Lower leg skin (tissue), 4 donors: ENCODE results near the gene DISP2. TPM values are rescaled to one million over a fixed set of nuclear protein-coding genes. Genes with fewer than 3 reads are reported as not detected.

Source experiments
- DNase-seq, 2 donors: peaks; one replicate each; pipeline ENCODE4 v3.0.0-alpha.2; 2019; ENCODE audit warnings: low spot score in 2 of 2
- H3K4me3 ChIP-seq: fragments of 200-600 bp; sonication (generic); 2 replicates; pipeline ENCODE4 v1.5.1; 2017; ENCODE audit warnings: mild to moderate bottlenecking, low read depth; ENCODE audit not compliant: poor library complexity, severe bottlenecking
- CTCF ChIP-seq, 3 donors: fragments of 450-650 bp; IDR thresholded peaks; one replicate each; pipeline ENCODE4 v1.5.1; 2016; ENCODE audit warnings: antibody characterized with exemption in 3 of 3, mild to moderate bottlenecking in 3 of 3, moderate library complexity in 2 of 3
- POLR2A ChIP-seq, 2 donors: fragments of 450-650 bp; IDR thresholded peaks; one replicate each; pipeline ENCODE4 v1.6.1; 2016 to 2017; ENCODE audit warnings: antibody characterized with exemption in 2 of 2, mild to moderate bottlenecking in 1 of 2, moderate library complexity in 1 of 2
- WGBS, 2 donors: methylation state at CpG; one replicate each; pipeline ENCODE4 v1.1.5; 2018; 5-methylcytosine and 5-hydroxymethylcytosine counted together
- intact Hi-C: fragments of 100-400 bp; cut with DNase I; formaldehyde crosslinking; loops from one replicate; pipeline ENCODE4 v1.15.0; 2023; ENCODE audit warnings: low total_unique reads
- total RNA-seq, 4 donors: library from RNA; depleted of rRNA; stranded (reverse); fragments of >200 nt; gene quantifications; one replicate each; pipeline ENCODE4 v1.1.0, GENCODE V29; 2016

Gene DISP2
- total RNA-seq, 4 donors from 2014 or later, result 0.05 to 0.08 (median 0.06) TPM; not detected in 1

- no peak for TF ChIP-seq POLR2A (IDR thresholded peaks at IDR 0.05)
- no peak for TF ChIP-seq CTCF (IDR thresholded peaks at IDR 0.05)
- WGBS, 2 donors, result 96 to 97% methylated on average over 5 of the region's 5 CpGs
- H3K4me3 ChIP-seq, result no peak overlapping the region
- DNase-seq, result no peak
- intact Hi-C loops, result loop anchor here (10.0 kb wide), 1 partner anchor 51 kb away; no protein-coding TSS in a partner anchor
These were observed 67.7 kb downstream of the DISP2 start for GRCh38 chr15:40425681-40426080.

GRCh38 chr15:40427188-40427587, 69.2 kb downstream of the DISP2 start:
- 90 to 93% methylated on average over 9 of the region's 9 CpGs for WGBS, 2 donors

GRCh38 chr15:40428185-40428584, 70.2 kb downstream of the DISP2 start:
- TF ChIP-seq POLR2A (IDR thresholded peaks at IDR 0.05), result no peak
- TF ChIP-seq CTCF (IDR thresholded peaks at IDR 0.05), result no peak
- H3K4me3 ChIP-seq, result no peak overlapping the region
- intact Hi-C loops, result loop anchor here (10.0 kb wide), 1 partner anchor 53 kb away; no protein-coding TSS in a partner anchor
- DNase-seq, result no peak
- 84 to 94% methylated on average over 4 of the region's 4 CpGs for WGBS, 2 donors

More at GRCh38 chr15:40427188-40427587, 69.2 kb downstream of the DISP2 start:
- H3K4me3 ChIP-seq, result no peak overlapping the region
- no peak for DNase-seq
- no peak for TF ChIP-seq POLR2A (IDR thresholded peaks at IDR 0.05)
- no peak for TF ChIP-seq CTCF (IDR thresholded peaks at IDR 0.05)
- intact Hi-C loops, result loop anchor here (10.0 kb wide), 1 partner anchor 52 kb away; no protein-coding TSS in a partner anchor

Other genes with a start within 250 kb of the DISP2 start
- 10 to 100 TPM in 1 of 4 donors, 1 to 10 TPM in 3; 2.1 to 11.8 (median 8.4) TPM for gene BMF, start 249.3 kb upstream of the DISP2 start, total RNA-seq
- gene BUB1B, start 197.2 kb upstream of the DISP2 start, total RNA-seq, result 1 to 10 TPM; 1.3 to 4.5 (median 2.1) TPM
- 10 to 100 TPM; 48.3 to 83.9 (median 70.4) TPM for gene PAK6, start 119.2 kb upstream of the DISP2 start, total RNA-seq
- not detected for gene ANKRD63, start 75.2 kb upstream of the DISP2 start, total RNA-seq
- 1 to 10 TPM in 3 of 4 donors, under 1 TPM in 1; 0.88 to 4.2 (median 2.3) TPM for gene PLCB2, start 50.3 kb upstream of the DISP2 start, total RNA-seq
- 10 to 100 TPM in 2 of 4 donors, 1 to 10 TPM in 2; 6.8 to 13.8 (median 10.0) TPM for gene INAFM2, start 34.5 kb upstream of the DISP2 start, total RNA-seq
- gene CCDC9B, start 17.3 kb upstream of the DISP2 start, total RNA-seq, result 10 to 100 TPM; 17.4 to 28.6 (median 24.7) TPM
- gene PHGR1, start 7.2 kb upstream of the DISP2 start, total RNA-seq, result 1 to 10 TPM in 1 of 4 donors, not detected in 3; 3.1 TPM
- 10 to 100 TPM in 3 of 4 donors, 1 to 10 TPM in 1; 7.6 to 24.8 (median 13.1) TPM for gene KNSTRN, start 24.5 kb downstream of the DISP2 start, total RNA-seq
- 10 to 100 TPM in 3 of 4 donors, 1 to 10 TPM in 1; 5.9 to 21.1 (median 12.6) TPM for gene IVD, start 47.6 kb downstream of the DISP2 start, total RNA-seq
- 10 to 100 TPM; 12.8 to 18.5 (median 16.2) TPM for gene BAHD1, start 82.7 kb downstream of the DISP2 start, total RNA-seq
- gene CHST14, start 112.8 kb downstream of the DISP2 start, total RNA-seq, result 1 to 10 TPM; 5.6 to 10.0 (median 8.8) TPM
- 10 to 100 TPM in 3 of 4 donors, 1 to 10 TPM in 1; 9.4 to 30.6 (median 20.6) TPM for gene CCDC32, start 206.8 kb downstream of the DISP2 start, total RNA-seq
- gene RPUSD2, start 211.1 kb downstream of the DISP2 start, total RNA-seq, result 10 to 100 TPM in 3 of 4 donors, 1 to 10 TPM in 1; 7.3 to 14.3 (median 12.2) TPM
- gene KNL1, start 236.0 kb downstream of the DISP2 start, total RNA-seq, result 1 to 10 TPM in 2 of 4 donors, under 1 TPM in 2; 0.69 to 2.7 (median 1.3) TPM